RWPE2 (cell line): ENCODE data around the gene SLC48A1.

Source experiments
- ATAC-seq: fragments of 200-7000 bp; cut with Tn5 transposase; 3 replicates; pipeline ENCODE4 v1.9.1; 2021; ENCODE audit warnings: low read depth
- DNase-seq: peaks from one replicate; pipeline ENCODE4 v3.0.0-alpha.2; 2020; ENCODE audit warnings: low spot score
- H3K27ac ChIP-seq: fragments of 450-650 bp; 2 replicates; pipeline ENCODE4 v1.5.1; 2017; ENCODE audit warnings: mild to moderate bottlenecking; ENCODE audit not compliant: poor library complexity, severe bottlenecking
- H3K27me3 ChIP-seq: fragments of 250-450 bp; sonication (Bioruptor Pico); 2 replicates; pipeline ENCODE4 v1.5.1; 2021; ENCODE audit warnings: mild to moderate bottlenecking, moderate library complexity; ENCODE audit not compliant: insufficient read depth, poor library complexity, severe bottlenecking
- H3K36me3 ChIP-seq: fragments of 250-450 bp; sonication (Bioruptor Pico); 2 replicates; pipeline ENCODE4 v1.5.1; 2020; ENCODE audit warnings: low read depth, mild to moderate bottlenecking, moderate library complexity
- H3K4me1 ChIP-seq: fragments of 250-450 bp; sonication (Bioruptor Pico); 2 replicates; pipeline ENCODE4 v1.5.1; 2021; ENCODE audit warnings: mild to moderate bottlenecking, moderate library complexity; ENCODE audit not compliant: insufficient read depth, poor library complexity, severe bottlenecking
- H3K4me3 ChIP-seq: fragments of 250-450 bp; sonication (Bioruptor Pico); 2 replicates; pipeline ENCODE4 v1.5.1; 2021; ENCODE audit warnings: mild to moderate bottlenecking, moderate library complexity; ENCODE audit not compliant: severe bottlenecking
- H3K9me3 ChIP-seq: fragments of 250-450 bp; sonication (Bioruptor Pico); 2 replicates; pipeline ENCODE4 v1.5.1; 2021; ENCODE audit warnings: mild to moderate bottlenecking, moderate library complexity; ENCODE audit not compliant: severe bottlenecking
- CTCF ChIP-seq: fragments of 450-650 bp; IDR thresholded peaks from one replicate; pipeline ENCODE4 v1.5.1; 2017; ENCODE audit warnings: mild to moderate bottlenecking, moderate library complexity; ENCODE audit not compliant: poor library complexity, severe bottlenecking

Gene SLC48A1

DNA sequence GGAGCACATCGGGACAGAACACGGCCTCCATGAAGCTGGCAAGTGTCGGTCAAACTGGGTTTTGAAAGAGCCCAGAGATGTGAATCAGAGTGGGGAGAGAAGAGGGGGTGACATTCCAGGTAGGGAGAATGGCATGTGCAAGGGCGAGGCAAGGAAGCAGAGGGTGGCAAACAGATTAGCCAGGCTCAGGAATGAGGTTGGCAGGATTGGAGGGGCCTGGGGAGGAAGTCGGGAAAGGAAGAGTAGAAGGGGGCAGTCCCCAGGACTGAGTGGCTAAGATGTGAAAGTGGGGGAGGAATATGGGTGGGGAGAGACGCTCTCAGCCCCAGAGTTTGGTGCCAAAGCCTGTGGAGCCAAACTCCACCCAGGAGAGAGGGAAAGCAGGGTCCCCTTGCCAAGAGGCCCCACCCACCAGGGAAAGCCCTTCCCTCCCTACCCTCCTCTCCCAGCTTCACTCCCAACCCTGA is 52.2 kb downstream of the SLC48A1 start:
- DNase-seq, result peak; percentile 83
- TF ChIP-seq CTCF, result no peak
- H3K36me3 ChIP-seq, result no peaks in the 10 kb centered on the region

DNA sequence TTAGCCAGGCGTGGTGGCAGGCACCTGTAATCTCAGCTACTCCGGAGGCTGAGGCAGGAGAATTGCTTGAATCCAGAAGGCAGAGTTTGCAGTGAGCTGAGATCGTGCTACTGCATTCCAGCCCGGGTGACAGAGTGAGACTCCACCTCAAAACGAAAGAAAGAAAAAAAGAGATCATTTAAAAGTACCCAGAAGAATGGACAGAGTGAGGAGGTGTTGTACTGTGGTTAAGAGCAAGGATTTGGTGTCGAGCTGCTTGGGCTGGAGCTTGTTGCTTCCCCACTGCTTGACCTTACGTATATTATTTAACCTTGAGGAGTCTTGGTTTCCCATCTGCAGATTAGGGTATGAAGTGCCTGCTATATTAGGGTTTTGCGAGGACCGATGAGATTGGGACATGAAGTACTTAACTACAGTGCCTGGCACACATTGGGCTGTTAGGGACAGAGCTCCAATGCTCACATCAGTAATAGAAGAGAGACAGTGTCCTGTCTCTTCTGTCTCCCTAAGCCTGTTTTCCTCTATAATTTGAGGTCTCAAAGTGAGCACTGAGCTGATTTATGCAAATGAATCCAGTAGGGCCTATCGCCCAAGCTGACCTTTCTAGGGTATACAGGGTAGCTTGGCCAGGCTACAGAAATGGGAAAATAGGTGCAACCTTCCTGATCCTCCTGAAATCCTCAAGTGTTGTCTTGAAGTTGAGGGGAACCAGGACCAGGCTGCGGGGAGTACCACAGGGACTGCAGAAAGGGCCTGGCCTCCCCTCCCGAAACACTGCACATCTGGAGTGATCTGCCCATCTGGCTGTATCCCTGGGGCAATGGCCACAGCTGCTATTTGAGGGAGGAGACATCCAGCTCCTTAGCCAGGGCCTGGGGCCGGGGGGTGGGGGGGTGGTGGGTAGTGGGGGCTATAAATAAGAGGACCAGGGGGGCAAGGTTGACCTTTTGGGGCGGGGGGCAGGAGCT is 55.3 kb downstream of the SLC48A1 start:
- H3K36me3 ChIP-seq, result no peaks in the 10 kb centered on the region
- no peaks in the 10 kb centered on the region for H3K9me3 ChIP-seq
- H3K27ac ChIP-seq, result peak overlapping the region; percentile 95
- H3K27me3 ChIP-seq, result no peaks in the 10 kb centered on the region
- H3K4me3 ChIP-seq, result no peak overlapping the region
- no peak for TF ChIP-seq CTCF
- no peak for DNase-seq
- peak; percentile 3; the same call in 1 of the 3 replicates for ATAC-seq
- peaks cover 37% of the 10 kb centered on the region for H3K4me1 ChIP-seq

More for the DNA sequence above, 52.2 kb downstream of the SLC48A1 start:
- peak overlapping the region; percentile 95 for H3K27ac ChIP-seq
- no peaks in the 10 kb centered on the region for H3K9me3 ChIP-seq
- peaks cover 53% of the 10 kb centered on the region for H3K4me1 ChIP-seq
- peak; percentile 66 for ATAC-seq
- H3K4me3 ChIP-seq, result no peak overlapping the region
- no peaks in the 10 kb centered on the region for H3K27me3 ChIP-seq

DNA sequence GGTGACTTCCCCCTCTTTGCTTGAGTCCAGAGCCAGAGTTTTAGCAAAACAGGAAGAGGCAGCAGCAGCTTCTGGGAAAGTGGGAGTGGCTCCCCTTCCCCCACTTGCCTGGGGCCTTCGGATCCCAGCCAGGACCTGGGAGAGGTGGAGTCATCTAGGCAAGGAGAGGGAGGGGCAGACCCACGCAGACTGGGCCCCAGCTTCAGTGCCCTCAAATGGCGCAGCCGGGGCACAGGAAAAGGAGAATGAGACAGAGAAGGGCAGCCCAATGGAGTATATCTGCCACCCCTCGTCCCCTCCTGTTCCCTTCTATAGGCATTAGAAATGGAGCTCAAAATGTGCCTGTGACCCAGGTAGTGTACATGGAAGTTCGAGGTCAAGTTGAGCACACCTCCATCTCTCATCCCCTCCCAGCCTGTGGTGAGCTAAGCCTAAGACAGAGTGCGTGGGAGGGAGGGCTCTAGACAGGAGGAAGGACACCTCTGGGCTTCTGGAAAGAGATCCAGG is 56.0 kb downstream of the SLC48A1 start:
- Histone ChIP-seq H3K27ac (peak overlapping the region; percentile 95), H3K27me3 (no peaks in the 10 kb centered on the region), H3K4me1 (peaks cover 37% of the 10 kb centered on the region), H3K4me3 (no peak overlapping the region), H3K36me3 (no peaks in the 10 kb centered on the region), H3K9me3 (no peaks in the 10 kb centered on the region)
- TF ChIP-seq CTCF, result no peak
- no peak for DNase-seq
- ATAC-seq, result peak; percentile 77

- no peaks in the 10 kb centered on the region for H3K27me3 ChIP-seq
- TF ChIP-seq CTCF, result no peak
- H3K4me1 ChIP-seq, result peaks cover 34% of the 10 kb centered on the region
- DNase-seq (no peak), ATAC-seq (no peak)
- no peaks in the 10 kb centered on the region for H3K36me3 ChIP-seq
- no peaks in the 10 kb centered on the region for H3K9me3 ChIP-seq
- H3K4me3 ChIP-seq, result no peak overlapping the region
- H3K27ac ChIP-seq, result peak overlapping the region; percentile 95
Measured at GRCh38 chr12:47829584-47829983, 56.5 kb downstream of the SLC48A1 start.
